Fibroblast of skin of right quadriceps (primary cell): Measurements from ENCODE around the gene S100A4.

Experiments used
- DNase-seq: peaks from one replicate; pipeline ENCODE4 v3.0.0-alpha.2; 2013

Gene S100A4

GRCh38 chr1:153546796-153547559 is 1.4 kb upstream of the S100A4 start:
- no peak for DNase-seq

GRCh38 chr1:153546371-153546770 is 765 bp upstream of the S100A4 start:
- no peak for DNase-seq

DNA sequence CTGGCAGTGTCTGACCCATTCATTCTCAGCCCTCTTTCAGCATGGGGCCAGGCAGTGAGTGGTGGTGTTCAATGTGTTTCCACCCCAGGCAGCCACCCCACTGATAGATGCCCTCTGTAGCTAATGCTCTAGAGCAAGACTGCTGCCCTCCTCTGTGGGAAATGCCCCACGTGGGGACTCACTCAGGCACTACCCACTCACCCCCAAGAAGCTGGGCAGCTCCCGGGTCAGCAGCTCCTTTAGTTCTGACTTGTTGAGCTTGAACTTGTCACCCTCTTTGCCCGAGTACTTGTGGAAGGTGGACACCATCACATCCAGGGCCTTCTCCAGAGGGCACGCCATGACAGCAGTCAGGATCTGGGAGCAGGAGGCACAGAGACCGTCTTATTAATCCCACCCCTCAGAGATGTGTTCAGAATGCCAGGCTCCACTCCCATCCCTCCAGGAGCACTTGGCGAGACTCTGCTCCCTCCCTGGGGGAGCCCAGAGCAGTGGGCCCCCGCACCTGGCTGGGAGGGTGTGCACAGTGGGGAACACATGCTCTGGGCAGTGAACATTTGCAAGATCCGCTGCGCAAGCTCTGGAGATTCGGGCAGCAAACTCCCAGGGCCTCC is 1.0 kb downstream of the S100A4 start:
- DNase-seq = no peak

GRCh38 chr1:153543736-153544135 is 1.9 kb downstream of the S100A4 start:
- DNase-seq = no peak

GRCh38 chr1:153542956-153543711 is 2.5 kb downstream of the S100A4 start:
- no peak for DNase-seq

GRCh38 chr1:153541641-153542590 is 3.7 kb downstream of the S100A4 start:
- no peak for DNase-seq

DNA sequence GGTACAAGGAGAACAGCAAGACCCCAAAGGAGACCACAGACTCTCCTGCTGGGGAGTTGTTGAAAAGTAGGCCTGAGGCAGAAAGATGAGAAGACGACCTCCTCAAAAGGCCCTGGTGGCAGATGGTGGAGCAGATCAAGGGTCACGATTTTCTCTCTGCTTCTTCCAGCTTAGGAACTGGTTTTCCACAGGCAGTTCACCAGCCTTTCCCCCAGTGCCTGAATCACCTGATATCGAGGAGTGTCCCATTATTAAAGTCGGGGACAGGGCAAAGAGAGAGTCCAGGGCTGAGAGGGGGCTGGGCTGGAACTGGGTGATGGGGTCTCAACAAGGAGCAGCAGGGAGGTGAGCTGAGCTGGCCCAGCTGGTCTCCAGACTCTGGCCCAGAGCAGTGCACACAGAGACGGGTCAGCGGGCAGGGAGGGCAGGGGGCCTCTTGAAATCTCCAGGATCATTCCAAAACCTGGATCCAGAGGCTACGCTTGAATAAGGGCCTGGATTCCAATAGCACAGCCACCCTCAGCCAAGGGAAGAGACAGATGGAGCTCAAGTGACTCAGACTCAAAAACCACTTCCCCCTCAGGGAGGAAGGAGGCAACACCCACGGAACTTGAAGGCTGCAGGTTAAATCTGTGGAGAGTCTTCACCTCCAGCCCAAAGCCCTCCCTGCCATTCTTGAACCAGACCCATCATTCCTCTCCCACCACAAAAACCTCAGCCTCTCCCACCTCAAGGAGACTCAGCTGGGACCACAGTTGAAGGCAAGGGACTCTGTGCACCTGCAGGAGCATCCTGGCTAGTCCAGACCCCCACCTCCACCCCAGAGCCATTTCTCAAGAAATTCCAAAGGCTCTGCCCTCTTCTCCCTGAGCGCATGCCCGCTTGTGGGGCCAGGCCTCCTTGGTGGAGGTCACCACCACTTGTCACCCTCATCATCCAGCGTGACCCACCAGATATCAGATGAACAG is 4.9 kb downstream of the S100A4 start, which contains the start of gene S100A5:
TSS of gene S100A5 (minus strand) at position 541 of the 968 bp plus-strand sequence. CDS start 743 bp downstream, outside the sequence.
- DNase-seq = peak; percentile 59

DNA sequence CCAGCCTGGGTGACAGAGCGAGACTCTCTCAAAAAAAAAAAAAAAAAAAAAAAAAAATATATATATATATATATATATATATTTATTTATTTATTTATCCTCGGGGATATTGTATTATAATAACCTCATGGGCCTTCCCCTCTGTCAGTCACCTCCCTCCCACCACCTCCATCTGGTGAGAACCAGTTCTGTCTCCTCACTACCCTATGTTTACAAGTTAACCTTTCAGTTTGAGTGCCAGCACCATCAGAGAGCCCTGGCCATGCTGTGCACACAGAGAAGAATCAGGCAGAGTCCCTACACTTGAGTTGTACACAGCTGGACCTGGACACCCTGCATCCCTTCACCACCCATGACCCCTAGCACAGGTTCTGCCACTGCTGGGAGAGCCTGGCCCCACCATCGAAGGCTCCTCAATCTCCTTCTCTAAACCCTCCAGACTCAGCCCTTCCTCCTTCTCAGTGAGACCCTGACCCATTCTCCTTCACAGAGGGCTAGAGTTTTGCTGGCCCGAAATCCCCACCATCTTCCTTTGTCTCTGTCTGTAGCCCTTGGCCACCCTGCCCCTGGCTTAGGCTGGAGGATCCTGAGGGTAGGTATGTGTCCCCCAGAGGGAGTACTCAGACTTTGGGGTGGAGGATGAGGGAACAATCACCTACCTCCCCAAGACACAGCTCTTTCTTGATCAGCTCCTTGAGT is 6.1 kb downstream of the S100A4 start:
- no peak for DNase-seq

DNA sequence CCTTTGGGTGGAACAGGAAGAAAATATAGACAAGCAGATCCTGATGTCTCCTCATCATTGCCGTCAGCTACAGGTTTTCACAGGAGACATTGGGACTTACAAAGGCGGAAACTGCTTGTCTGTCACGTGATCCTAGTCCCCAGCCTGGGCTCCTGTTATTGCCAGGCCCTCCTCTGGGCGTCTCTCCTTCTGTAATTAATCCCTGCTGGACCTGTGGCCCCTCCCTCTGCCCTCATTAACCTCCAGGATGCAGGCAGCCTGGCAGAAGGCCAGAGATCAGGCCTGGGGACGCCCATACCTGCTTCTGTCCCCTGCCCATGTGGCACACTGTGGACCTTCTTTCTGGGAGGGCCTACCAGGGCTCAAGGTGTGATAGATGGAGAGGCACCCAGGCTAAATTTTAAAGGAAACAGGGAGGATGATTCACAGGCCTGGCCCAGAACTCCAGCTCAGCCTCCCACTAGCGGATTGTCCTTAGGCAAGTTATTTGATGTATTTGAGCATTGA is 7.2 kb downstream of the S100A4 start:
- DNase-seq = no peak

DNA sequence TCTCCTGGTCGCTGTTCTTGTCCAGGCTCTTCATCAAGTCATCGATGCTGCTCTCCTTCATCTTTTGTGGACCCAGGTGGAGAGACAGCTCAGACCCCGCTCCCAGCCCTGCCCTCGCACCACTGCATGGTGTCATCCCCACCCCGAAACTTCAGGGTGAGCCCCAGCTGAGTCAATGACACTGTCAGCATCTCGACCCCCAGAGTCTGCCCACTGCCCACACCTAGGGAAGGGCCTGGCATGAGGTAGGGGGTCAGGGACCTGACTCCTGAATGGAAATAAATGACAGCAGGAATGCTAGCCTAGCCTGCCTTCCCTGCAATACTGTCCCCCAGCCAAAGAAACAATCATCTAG is 8.3 kb downstream of the S100A4 start:
- no peak for DNase-seq

DNA sequence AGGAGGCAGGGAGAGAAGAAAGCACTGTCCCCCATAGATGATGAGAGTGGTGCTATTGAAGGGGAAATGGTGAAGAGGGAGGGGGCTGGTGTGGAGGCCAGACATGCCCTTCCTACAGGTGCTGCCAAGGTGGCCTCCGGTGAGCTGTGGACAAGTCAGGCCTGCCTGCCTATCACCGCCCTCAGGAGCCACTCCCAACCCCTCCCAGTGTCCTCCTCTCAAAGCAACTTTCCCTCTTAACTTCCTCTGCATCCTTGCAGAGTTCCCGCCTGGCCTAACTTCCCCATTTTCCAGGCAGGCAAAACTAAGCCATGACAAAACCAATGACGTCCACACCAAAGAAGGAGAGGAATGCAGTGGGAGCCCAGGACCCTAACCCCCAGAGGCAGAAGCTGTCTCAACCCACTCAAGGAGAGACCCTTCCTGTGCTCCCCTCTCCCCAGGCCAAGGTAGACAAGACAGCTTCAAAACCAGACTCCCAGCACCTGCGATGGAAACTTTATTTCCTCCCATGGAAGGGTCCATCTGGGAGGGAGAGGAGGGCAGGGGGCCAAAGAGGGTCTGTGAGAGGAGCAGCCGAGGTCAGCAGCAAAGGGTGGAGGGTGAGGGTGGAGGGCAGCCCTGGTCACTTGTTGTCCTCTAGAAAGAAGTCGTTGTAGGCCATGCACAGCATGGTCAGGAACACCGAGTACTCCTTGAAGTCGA is 8.8 kb downstream of the S100A4 start:
- no peak for DNase-seq

DNA sequence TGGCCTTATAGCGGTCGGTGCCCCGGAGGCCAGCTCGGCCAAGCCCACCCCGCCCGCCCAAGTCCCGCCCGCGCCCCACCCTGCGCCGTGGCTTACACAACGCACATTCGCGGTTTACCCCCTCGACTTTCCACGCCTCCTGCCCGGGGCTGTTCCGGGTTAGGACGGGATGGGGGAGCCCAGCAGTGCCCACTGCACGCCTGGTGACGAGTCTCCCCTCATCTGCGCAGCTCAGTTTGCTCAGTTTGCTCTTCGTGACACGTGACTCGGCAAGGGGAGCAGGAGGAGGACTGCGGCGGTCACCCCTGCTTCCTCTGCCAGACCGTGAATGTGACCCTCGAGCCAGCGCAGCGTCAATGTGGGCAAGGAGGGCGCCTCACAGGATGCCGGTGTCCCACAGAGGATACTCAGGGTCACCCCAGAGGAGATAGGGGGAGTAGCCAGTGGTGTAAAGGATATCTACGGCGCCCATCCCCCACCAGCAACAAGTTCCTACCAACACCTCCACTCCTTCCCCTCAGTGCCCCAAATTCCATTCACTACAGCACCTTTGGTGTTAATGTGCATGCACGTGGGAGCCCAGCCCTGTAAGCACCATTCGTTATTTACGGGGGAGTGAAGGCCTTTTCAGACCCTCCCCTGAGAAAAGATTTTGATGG is 9.5 kb downstream of the S100A4 start:
- DNase-seq = peak; percentile 89

- DNase-seq = no peak
Observed at GRCh38 chr1:153535242-153536011, 10.2 kb downstream of the S100A4 start, which contains the start of gene S100A6. Gene S100A6 (minus strand): TSS chr1:153535991. CDS start chr1:153535339, 652 bp downstream.

DNA sequence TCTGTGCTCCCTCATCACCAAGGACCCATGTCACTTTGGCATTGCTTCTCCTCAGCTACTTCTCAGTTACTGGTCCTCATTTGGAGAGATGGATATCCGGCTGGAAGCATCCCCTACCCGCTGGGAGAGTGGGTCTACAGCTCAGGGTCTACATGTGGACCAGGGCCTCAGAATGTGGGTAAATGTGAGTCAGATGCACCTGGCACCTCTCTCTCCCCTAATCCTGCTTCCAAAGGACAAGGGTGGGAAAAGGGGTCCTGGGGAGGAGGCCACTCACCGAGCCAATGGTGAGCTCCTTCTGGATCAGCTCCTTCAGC is 10.7 kb downstream of the S100A4 start:
- no peak for DNase-seq

GRCh38 chr1:153534226-153534924 is 11.2 kb downstream of the S100A4 start:
- DNase-seq = peak; percentile 38

GRCh38 chr1:153533689-153534201 is 11.9 kb downstream of the S100A4 start:
- DNase-seq = peak; percentile 95

GRCh38 chr1:153532769-153533599 is 12.6 kb downstream of the S100A4 start:
- peak; percentile 89 for DNase-seq
